ENCODE measurements around the gene ATG16L1.

Gene ATG16L1

GRCh38 chr2:233280114-233280693 is 28.7 kb downstream of the ATG16L1 start:
- no peaks in the 10 kb centered on the region for H3K9me3 ChIP-seq (replicated peaks; ENCODE audit: low read length)
- H3K4me1 ChIP-seq (ENCODE audit: control insufficient read depth, insufficient read depth, low read length): no peaks in the 10 kb centered on the region
- H3K27me3 ChIP-seq (ENCODE audit: control insufficient read depth, insufficient read depth, low read length): no peaks in the 10 kb centered on the region
- H3K9ac ChIP-seq (ENCODE audit: low read depth, low read length): no peak overlapping the region
- no peak overlapping the region for H3K4me3 ChIP-seq (ENCODE audit: low read length)
- no peak overlapping the region for H3K4me2 ChIP-seq (ENCODE audit: low read length)
- peaks cover 81% of the 10 kb centered on the region for H3K36me3 ChIP-seq (ENCODE audit: insufficient read depth, low read length)

- Histone ChIP-seq H3K9me3 (replicated peaks; ENCODE audit: low read length) (no peaks in the 10 kb centered on the region), H3K4me1 (ENCODE audit: control insufficient read depth, insufficient read depth, low read length) (no peaks in the 10 kb centered on the region), H3K4me3 (ENCODE audit: low read length) (no peak overlapping the region), H3K27me3 (ENCODE audit: control insufficient read depth, insufficient read depth, low read length) (no peaks in the 10 kb centered on the region), H3K9ac (ENCODE audit: low read depth, low read length) (no peak overlapping the region), H3K4me2 (ENCODE audit: low read length) (no peak overlapping the region), H3K36me3 (ENCODE audit: insufficient read depth, low read length) (peaks cover 81% of the 10 kb centered on the region)
Observed at GRCh38 chr2:233281553-233281952, 30.1 kb downstream of the ATG16L1 start.

- Histone ChIP-seq H3K9me3 (replicated peaks; ENCODE audit: low read length) (no peaks in the 10 kb centered on the region), H3K9ac (ENCODE audit: low read depth, low read length) (no peak overlapping the region), H3K36me3 (ENCODE audit: insufficient read depth, low read length) (peaks cover 83% of the 10 kb centered on the region), H3K4me1 (ENCODE audit: control insufficient read depth, insufficient read depth, low read length) (no peaks in the 10 kb centered on the region), H3K4me2 (ENCODE audit: low read length) (no peak overlapping the region), H3K4me3 (ENCODE audit: low read length) (no peak overlapping the region), H3K27me3 (ENCODE audit: control insufficient read depth, insufficient read depth, low read length) (no peaks in the 10 kb centered on the region)
Observed at GRCh38 chr2:233281992-233282603, 30.6 kb downstream of the ATG16L1 start.

DNA sequence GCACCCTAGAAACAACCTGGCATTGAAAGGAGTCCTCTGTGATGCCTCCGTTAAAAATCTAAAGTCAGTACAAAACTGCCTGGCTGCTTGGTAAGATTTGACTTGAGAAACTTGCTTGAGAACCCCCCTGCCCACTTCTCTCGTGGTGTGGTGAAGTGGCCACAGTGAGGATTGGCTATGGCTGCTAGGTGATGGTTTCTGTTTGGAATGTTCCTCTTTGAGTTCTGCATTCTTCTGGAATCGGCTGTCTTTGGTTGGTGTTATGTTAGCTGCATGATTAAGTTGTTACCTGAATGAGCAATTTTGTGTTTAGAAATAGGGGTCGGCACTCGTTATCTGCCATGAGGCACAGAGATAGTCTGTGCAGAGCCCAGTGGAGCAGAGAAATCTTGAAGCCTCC is 34.4 kb downstream of the ATG16L1 start:
- Histone ChIP-seq H3K9me3 (replicated peaks; ENCODE audit: low read length) (no peaks in the 10 kb centered on the region), H3K4me2 (ENCODE audit: low read length) (no peak overlapping the region), H3K4me1 (ENCODE audit: control insufficient read depth, insufficient read depth, low read length) (no peaks in the 10 kb centered on the region), H3K36me3 (ENCODE audit: insufficient read depth, low read length) (peaks cover 72% of the 10 kb centered on the region), H3K9ac (ENCODE audit: low read depth, low read length) (no peak overlapping the region), H3K4me3 (ENCODE audit: low read length) (no peak overlapping the region), H3K27me3 (ENCODE audit: control insufficient read depth, insufficient read depth, low read length) (no peaks in the 10 kb centered on the region)

DNA sequence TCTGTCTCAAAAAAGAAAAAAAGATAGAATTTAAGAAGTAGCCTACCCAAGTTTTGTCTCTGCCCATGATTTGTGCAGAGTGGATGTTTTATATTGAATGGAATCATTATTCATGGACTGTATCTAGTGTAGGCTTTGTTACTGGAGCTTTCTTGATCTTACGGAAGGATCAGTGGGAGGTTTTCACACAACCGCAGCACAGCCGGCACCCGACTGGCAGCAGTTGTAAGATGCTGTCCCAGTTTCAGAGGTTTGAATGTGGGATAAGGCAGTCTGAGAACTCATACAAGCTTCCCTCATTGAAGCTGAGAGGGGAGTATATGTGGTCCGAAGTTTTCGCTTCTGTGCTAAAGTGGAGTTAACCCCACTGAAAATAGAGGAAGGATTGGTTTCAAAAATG is 36.4 kb downstream of the ATG16L1 start:
- H3K36me3 ChIP-seq (ENCODE audit: insufficient read depth, low read length): peaks cover 72% of the 10 kb centered on the region
- H3K4me1 ChIP-seq (ENCODE audit: control insufficient read depth, insufficient read depth, low read length): no peaks in the 10 kb centered on the region
- no peaks in the 10 kb centered on the region for H3K27me3 ChIP-seq (ENCODE audit: control insufficient read depth, insufficient read depth, low read length)
- no peak overlapping the region for H3K4me2 ChIP-seq (ENCODE audit: low read length)
- H3K4me3 ChIP-seq (ENCODE audit: low read length): no peak overlapping the region
- H3K9ac ChIP-seq (ENCODE audit: low read depth, low read length): no peak overlapping the region
- H3K9me3 ChIP-seq (replicated peaks; ENCODE audit: low read length): no peaks in the 10 kb centered on the region

DNA sequence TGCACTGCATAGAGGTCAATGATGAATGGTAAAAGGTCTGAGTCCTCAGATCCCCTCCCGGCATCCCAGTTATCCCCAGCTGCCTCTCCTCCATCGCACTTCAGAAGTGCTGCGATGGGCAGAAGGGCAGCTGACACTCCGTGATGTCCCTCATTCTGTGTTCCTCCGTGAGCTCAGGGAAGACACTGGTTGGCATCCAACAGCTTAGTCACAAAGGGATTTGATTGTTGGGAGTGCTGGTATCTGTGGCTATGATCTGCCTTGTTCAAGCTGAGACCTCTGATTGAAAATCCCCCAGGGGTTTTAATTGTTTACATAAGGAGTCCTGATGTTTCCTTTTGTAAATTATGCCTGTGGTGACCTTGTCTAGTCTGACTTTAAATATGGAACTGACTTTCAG is 37.2 kb downstream of the ATG16L1 start:
- Histone ChIP-seq H3K9me3 (replicated peaks; ENCODE audit: low read length) (no peaks in the 10 kb centered on the region), H3K27me3 (ENCODE audit: control insufficient read depth, insufficient read depth, low read length) (no peaks in the 10 kb centered on the region), H3K4me2 (ENCODE audit: low read length) (no peak overlapping the region), H3K4me1 (ENCODE audit: control insufficient read depth, insufficient read depth, low read length) (no peaks in the 10 kb centered on the region), H3K9ac (ENCODE audit: low read depth, low read length) (no peak overlapping the region), H3K36me3 (ENCODE audit: insufficient read depth, low read length) (peaks cover 76% of the 10 kb centered on the region), H3K4me3 (ENCODE audit: low read length) (no peak overlapping the region)

DNA sequence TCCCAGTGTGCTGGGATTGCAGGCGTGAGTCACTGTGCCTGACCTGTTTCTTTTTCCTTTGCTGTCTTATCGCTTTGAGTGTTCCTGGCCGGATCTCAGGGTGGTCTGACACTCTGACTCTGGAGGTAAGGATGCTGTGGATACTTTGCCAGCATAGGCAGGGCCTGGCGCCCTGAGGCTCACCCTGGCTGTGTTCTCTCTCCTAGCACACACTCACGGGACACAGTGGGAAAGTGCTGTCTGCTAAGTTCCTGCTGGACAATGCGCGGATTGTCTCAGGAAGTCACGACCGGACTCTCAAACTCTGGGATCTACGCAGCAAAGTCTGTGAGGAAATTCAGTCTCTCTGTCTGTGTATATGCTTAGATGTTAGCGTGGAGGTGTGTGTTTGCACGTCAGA is 38.2 kb downstream of the ATG16L1 start:
- H3K4me3 ChIP-seq (ENCODE audit: low read length): no peak overlapping the region

GRCh38 chr2:233290051-233290845 is 38.8 kb downstream of the ATG16L1 start:
- no peaks in the 10 kb centered on the region for H3K4me1 ChIP-seq (ENCODE audit: control insufficient read depth, insufficient read depth, low read length)
- no peak overlapping the region for H3K4me3 ChIP-seq (ENCODE audit: low read length)
- H3K36me3 ChIP-seq (ENCODE audit: insufficient read depth, low read length): peaks cover 83% of the 10 kb centered on the region
- H3K4me2 ChIP-seq (ENCODE audit: low read length): no peak overlapping the region
- H3K27me3 ChIP-seq (ENCODE audit: control insufficient read depth, insufficient read depth, low read length): no peaks in the 10 kb centered on the region
- H3K9ac ChIP-seq (ENCODE audit: low read depth, low read length): no peak overlapping the region
- H3K9me3 ChIP-seq (replicated peaks; ENCODE audit: low read length): no peaks in the 10 kb centered on the region

More for the DNA sequence above, 38.2 kb downstream of the ATG16L1 start:
- Histone ChIP-seq H3K36me3 (ENCODE audit: insufficient read depth, low read length) (peaks cover 83% of the 10 kb centered on the region), H3K4me2 (ENCODE audit: low read length) (no peak overlapping the region), H3K9ac (ENCODE audit: low read depth, low read length) (no peak overlapping the region), H3K9me3 (replicated peaks; ENCODE audit: low read length) (no peaks in the 10 kb centered on the region), H3K27me3 (ENCODE audit: control insufficient read depth, insufficient read depth, low read length) (no peaks in the 10 kb centered on the region), H3K4me1 (ENCODE audit: control insufficient read depth, insufficient read depth, low read length) (no peaks in the 10 kb centered on the region)

DNA sequence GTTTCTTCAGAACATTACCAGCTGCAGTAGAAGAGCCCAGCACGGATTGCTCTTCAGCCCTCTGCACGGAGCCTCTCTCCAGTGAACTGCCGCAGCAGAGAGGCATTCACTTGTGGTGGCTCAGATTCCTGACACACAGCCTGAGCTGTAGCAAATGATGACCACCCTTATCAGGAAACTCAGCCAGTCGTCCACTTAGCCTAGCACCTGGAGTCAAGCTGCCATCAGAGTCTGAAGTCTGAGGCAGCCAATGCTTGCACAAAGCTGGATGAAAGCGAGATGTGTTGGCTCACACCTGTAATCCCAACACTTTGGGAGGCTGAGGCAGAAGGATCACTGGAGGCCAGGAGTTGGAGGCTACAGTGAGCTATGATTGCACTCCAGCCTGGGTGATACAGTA is 44.4 kb downstream of the ATG16L1 start:
- Histone ChIP-seq H3K4me1 (ENCODE audit: control insufficient read depth, insufficient read depth, low read length) (no peaks in the 10 kb centered on the region), H3K4me2 (ENCODE audit: low read length) (no peak overlapping the region), H3K36me3 (ENCODE audit: insufficient read depth, low read length) (peaks cover 52% of the 10 kb centered on the region), H3K9ac (ENCODE audit: low read depth, low read length) (no peak overlapping the region), H3K9me3 (replicated peaks; ENCODE audit: low read length) (no peaks in the 10 kb centered on the region), H3K27me3 (ENCODE audit: control insufficient read depth, insufficient read depth, low read length) (no peaks in the 10 kb centered on the region), H3K4me3 (ENCODE audit: low read length) (no peak overlapping the region)

DNA sequence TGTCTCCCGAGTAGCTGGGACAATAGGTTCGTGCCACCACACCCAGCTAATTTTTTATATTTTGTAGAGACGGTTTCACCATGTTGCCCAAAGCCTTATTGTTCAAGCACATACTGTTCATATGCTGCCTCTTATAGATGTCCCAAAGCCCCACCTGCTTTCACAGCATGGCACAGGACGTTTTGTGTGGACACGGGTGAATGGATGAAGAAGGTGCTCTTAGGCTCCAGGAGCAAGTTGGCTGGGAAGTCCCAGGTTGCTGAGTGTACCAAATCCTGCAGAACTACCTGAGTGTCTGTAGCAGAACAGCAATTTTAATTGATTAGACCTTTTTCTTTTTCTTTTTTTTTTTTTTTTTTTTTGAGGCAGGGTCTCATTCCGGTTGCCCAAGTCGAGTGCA is 45.6 kb downstream of the ATG16L1 start:
- peaks cover 40% of the 10 kb centered on the region for H3K36me3 ChIP-seq (ENCODE audit: insufficient read depth, low read length)
- H3K27me3 ChIP-seq (ENCODE audit: control insufficient read depth, insufficient read depth, low read length): no peaks in the 10 kb centered on the region
- H3K4me1 ChIP-seq (ENCODE audit: control insufficient read depth, insufficient read depth, low read length): no peaks in the 10 kb centered on the region
- no peak overlapping the region for H3K4me2 ChIP-seq (ENCODE audit: low read length)
- no peak overlapping the region for H3K4me3 ChIP-seq (ENCODE audit: low read length)
- H3K9ac ChIP-seq (ENCODE audit: low read depth, low read length): no peak overlapping the region
- no peaks in the 10 kb centered on the region for H3K9me3 ChIP-seq (replicated peaks; ENCODE audit: low read length)

- Histone ChIP-seq H3K9me3 (replicated peaks; ENCODE audit: low read length) (no peaks in the 10 kb centered on the region), H3K4me1 (ENCODE audit: control insufficient read depth, insufficient read depth, low read length) (no peaks in the 10 kb centered on the region), H3K36me3 (ENCODE audit: insufficient read depth, low read length) (peaks cover 11% of the 10 kb centered on the region), H3K27me3 (ENCODE audit: control insufficient read depth, insufficient read depth, low read length) (no peaks in the 10 kb centered on the region), H3K9ac (ENCODE audit: low read depth, low read length) (no peak overlapping the region), H3K4me2 (ENCODE audit: low read length) (no peak overlapping the region), H3K4me3 (ENCODE audit: low read length) (no peak overlapping the region)
Observed at GRCh38 chr2:233300401-233300800, 48.9 kb downstream of the ATG16L1 start.
